Upper lobe of left lung (tissue), 6 donors: ENCODE measurements around the gene CLN6. TPM values are rescaled to one million over a fixed set of nuclear protein-coding genes. Genes with fewer than 3 reads are reported as not detected.
A peak's percentile ranks its signal among the peaks of the same experiment; 100 is the strongest.

ENCODE experiments used
- ATAC-seq, 2 donors: fragments of 200-7000 bp; cut with Tn5 transposase; one replicate each; pipeline ENCODE4 v1.9.1; 2022; ENCODE audit warnings: mild to moderate bottlenecking in 2 of 2, moderate library complexity in 2 of 2; ENCODE audit not compliant: low FRiP score in 2 of 2
- DNase-seq, 2 donors: peaks; one replicate each; pipeline ENCODE4 v3.0.0-alpha.2; 2019 to 2020
- H3K27ac ChIP-seq, 4 donors: fragments of 200-600 bp; sonication (generic); one replicate each; pipeline ENCODE4 v1.5.1; 2016 to 2019
- H3K27me3 ChIP-seq, 4 donors: fragments of 200-600 bp; sonication (generic); one replicate each; pipeline ENCODE4 v1.5.1; 2017 to 2019
- H3K36me3 ChIP-seq, 4 donors: fragments of 200-600 bp; sonication (generic); one replicate each; pipeline ENCODE4 v1.5.1; 2016 to 2019
- H3K4me1 ChIP-seq, 4 donors: fragments of 200-600 bp; sonication (generic); one replicate each; pipeline ENCODE4 v1.5.1; 2018 to 2019
- H3K4me3 ChIP-seq, 4 donors: fragments of 200-600 bp; sonication (generic); one replicate each; pipeline ENCODE4 v1.5.1; 2017 to 2019; ENCODE audit warnings: mild to moderate bottlenecking in 2 of 4, moderate library complexity in 1 of 4
- H3K9me3 ChIP-seq, 4 donors: fragments of 200-600 bp; sonication (generic); one replicate each; pipeline ENCODE4 v1.5.1; 2018 to 2019
- EP300 ChIP-seq, 4 donors: sonication (generic); formaldehyde crosslinking; IDR thresholded peaks; one replicate each; pipeline ENCODE4 v1.5.1; 2017; ENCODE audit warnings: antibody characterized with exemption in 4 of 4, control low read depth in 2 of 4
- POLR2A ChIP-seq, 4 donors: fragments of 450-650 bp; IDR thresholded peaks; one replicate each; pipeline ENCODE4 v1.5.1; 2016 to 2017; ENCODE audit warnings: antibody characterized with exemption in 4 of 4, mild to moderate bottlenecking in 2 of 4
- POLR2AphosphoS5 ChIP-seq, 2 donors: sonication (generic); formaldehyde crosslinking; IDR thresholded peaks; one replicate each; pipeline ENCODE4 v1.5.1; 2017; ENCODE audit warnings: antibody characterized with exemption in 2 of 2
- WGBS, 2 donors: methylation state at CpG; one replicate each; pipeline ENCODE4 v1.1.5; 2017 to 2018; 5-methylcytosine and 5-hydroxymethylcytosine counted together
- total RNA-seq, 6 donors: library from RNA; depleted of rRNA in 4 of 6; stranded (reverse); fragments of >200 nt in 4 of 6; gene quantifications; one replicate each; pipeline versions ENCODE4 v1.1.0 to v1.2.1, GENCODE V29; 2016 to 2021
- TF ChIP-seq, protein P1 (sequence below), 6 experiments: fragments of 450-650 bp in 4 of 6; fragments of 200-600 bp in 2 of 6; sonication (generic) in 2 of 6; IDR thresholded peaks; one replicate each; pipeline ENCODE4 v1.5.1; 2016 to 2019; ENCODE audit warnings: antibody characterized with exemption in 6 of 6
- donor health status: DM: no; HTN: no; CAD: no; lungs with moderate emphysema.
- donor health status: DM: no; HTN: yes; CAD: no; lungs with severe emphysema.

Gene CLN6
- 10 to 100 TPM; 19.4 to 48.3 (median 28.7) TPM for total RNA-seq

DNA sequence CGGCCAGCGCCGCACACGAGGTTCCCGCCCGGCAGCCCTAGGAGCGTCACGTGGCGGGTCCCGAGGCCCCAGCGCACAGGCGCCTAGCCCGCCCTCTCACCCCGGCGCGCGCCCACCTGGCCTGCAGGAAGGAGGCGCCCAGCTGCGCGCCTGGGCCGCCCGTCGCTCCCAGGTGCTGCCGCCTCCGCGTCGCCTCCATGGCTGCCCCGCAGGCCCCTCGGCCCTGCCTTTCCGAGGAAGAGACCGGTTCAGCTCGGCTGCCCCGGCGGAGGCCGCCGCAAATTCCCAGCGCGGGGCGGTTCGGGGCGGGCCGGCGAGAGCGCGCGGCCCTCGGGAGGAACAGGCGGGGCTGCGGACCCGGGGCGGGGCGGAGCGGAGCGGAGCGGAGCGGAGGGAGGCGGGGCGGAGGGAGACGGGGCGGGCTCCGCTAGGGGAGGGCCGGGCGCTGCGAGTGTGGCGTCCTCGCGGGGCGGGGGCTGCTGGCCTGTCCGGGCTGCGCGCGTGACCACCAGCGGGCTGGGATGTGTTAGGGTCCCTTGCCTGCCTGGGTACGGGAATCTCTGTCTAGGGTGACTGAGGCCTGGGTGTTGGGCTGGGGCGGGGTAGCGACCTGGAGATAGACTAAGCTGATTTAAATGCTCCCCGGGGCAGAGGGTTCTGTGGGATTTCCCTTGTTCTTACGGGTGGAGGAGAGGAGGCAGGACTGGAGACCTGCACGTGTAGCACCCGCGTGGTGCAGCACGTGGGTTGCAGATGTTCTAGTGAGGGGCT, at the start of gene CLN6:
CLN6 (minus strand) TSS at position 343 of the 771 bp plus-strand sequence; CDS start at position 199, 144 bp downstream.
- Histone ChIP-seq H3K9me3 (no peaks in the 10 kb centered on the region), H3K4me1 (peaks cover 14 to 29% (median 18%) of the 10 kb centered on the region in 4 donors), H3K36me3 (no peaks in the 10 kb centered on the region), H3K27me3 (no peaks in the 10 kb centered on the region), H3K4me3 (peak within 1 kb of the TSS; percentile 62 to 99 (median 74)), H3K27ac (peak within 1 kb of the TSS; percentile 62 to 86 (median 78))
- peak in 1 of 2 donors; percentile 29 for TF ChIP-seq POLR2AphosphoS5 (IDR thresholded peaks at IDR 0.05)
- TF ChIP-seq, protein P1, sequence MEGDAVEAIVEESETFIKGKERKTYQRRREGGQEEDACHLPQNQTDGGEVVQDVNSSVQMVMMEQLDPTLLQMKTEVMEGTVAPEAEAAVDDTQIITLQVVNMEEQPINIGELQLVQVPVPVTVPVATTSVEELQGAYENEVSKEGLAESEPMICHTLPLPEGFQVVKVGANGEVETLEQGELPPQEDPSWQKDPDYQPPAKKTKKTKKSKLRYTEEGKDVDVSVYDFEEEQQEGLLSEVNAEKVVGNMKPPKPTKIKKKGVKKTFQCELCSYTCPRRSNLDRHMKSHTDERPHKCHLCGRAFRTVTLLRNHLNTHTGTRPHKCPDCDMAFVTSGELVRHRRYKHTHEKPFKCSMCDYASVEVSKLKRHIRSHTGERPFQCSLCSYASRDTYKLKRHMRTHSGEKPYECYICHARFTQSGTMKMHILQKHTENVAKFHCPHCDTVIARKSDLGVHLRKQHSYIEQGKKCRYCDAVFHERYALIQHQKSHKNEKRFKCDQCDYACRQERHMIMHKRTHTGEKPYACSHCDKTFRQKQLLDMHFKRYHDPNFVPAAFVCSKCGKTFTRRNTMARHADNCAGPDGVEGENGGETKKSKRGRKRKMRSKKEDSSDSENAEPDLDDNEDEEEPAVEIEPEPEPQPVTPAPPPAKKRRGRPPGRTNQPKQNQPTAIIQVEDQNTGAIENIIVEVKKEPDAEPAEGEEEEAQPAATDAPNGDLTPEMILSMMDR (IDR thresholded peaks at IDR 0.05) = peak in 2 of 6 experiments; percentile 8 to 16
- TF ChIP-seq POLR2A (IDR thresholded peaks at IDR 0.05) = peak in 2 of 4 donors; percentile 43 to 70
- TF ChIP-seq EP300 (IDR thresholded peaks at IDR 0.05) = no peak
- DNase-seq = peak; percentile 88 to 97
- 0% methylated on average over 4 to 44 of the region's 82 CpGs for WGBS, 2 donors
- peak; percentile 93 to 98 for ATAC-seq

- no peak for ATAC-seq
- 2 to 3% methylated on average over 22 to 23 of the region's 23 CpGs for WGBS, 2 donors
- no peak for TF ChIP-seq EP300 (IDR thresholded peaks at IDR 0.05)
- TF ChIP-seq POLR2A (IDR thresholded peaks at IDR 0.05) = no peak
- TF ChIP-seq, protein P1 (IDR thresholded peaks at IDR 0.05) = no peak
- TF ChIP-seq POLR2AphosphoS5 (IDR thresholded peaks at IDR 0.05) = no peak
- DNase-seq = no peak
- Histone ChIP-seq H3K9me3 (no peaks in the 10 kb centered on the region), H3K27ac (peak overlapping the region; percentile 94 to 99 (median 96)), H3K4me1 (peaks cover 45 to 68% (median 59%) of the 10 kb centered on the region in 4 donors), H3K36me3 (no peaks in the 10 kb centered on the region), H3K4me3 (peak overlapping the region; percentile 69 to 95 (median 87)), H3K27me3 (no peaks in the 10 kb centered on the region)
These were observed 49.3 kb upstream of the CLN6 start for GRCh38 chr15:68278595-68279405.

GRCh38 chr15:68278345-68278594, 48.7 kb upstream of the CLN6 start:
- no peak for TF ChIP-seq POLR2AphosphoS5 (IDR thresholded peaks at IDR 0.05)
- TF ChIP-seq, protein P1 (IDR thresholded peaks at IDR 0.05) = peak in 2 of 6 experiments; percentile 15 to 45
- Histone ChIP-seq H3K36me3 (no peaks in the 10 kb centered on the region), H3K27me3 (no peaks in the 10 kb centered on the region), H3K9me3 (no peaks in the 10 kb centered on the region), H3K27ac (peak overlapping the region; percentile 94 to 99 (median 96)), H3K4me1 (peaks cover 42 to 63% (median 58%) of the 10 kb centered on the region in 4 donors), H3K4me3 (peak overlapping the region; percentile 69 to 95 (median 87))
- ATAC-seq (no peak), DNase-seq (peak in 1 of 2 donors; percentile 54)
- WGBS, 2 donors = 0% methylated on average over 11 of the region's 22 CpGs; no CpG with 5 or more reads in 1 of the 2 donors

- DNase-seq = peak; percentile 91 to 97
- ATAC-seq = peak; percentile 96 to 97
- peak; percentile 55 to 75 for TF ChIP-seq POLR2AphosphoS5 (IDR thresholded peaks at IDR 0.05)
- TF ChIP-seq, protein P1 (IDR thresholded peaks at IDR 0.05) = peak in 4 of 6 experiments; percentile 37 to 82 (median 52)
- peak in 1 of 4 donors; percentile 35 for TF ChIP-seq EP300 (IDR thresholded peaks at IDR 0.05)
- peak; percentile 72 to 84 (median 76) for TF ChIP-seq POLR2A (IDR thresholded peaks at IDR 0.05)
- H3K27me3 ChIP-seq = no peaks in the 10 kb centered on the region
- H3K9me3 ChIP-seq = no peaks in the 10 kb centered on the region
- H3K4me1 ChIP-seq = peaks cover 39 to 60% (median 54%) of the 10 kb centered on the region in 4 donors
- H3K4me3 ChIP-seq = peak within 1 kb of the TSS; percentile 69 to 95 (median 87)
- 1% methylated on average over 25 of the region's 85 CpGs; no CpG with 5 or more reads in 1 of the 2 donors for WGBS, 2 donors
- peak within 1 kb of the TSS; percentile 94 to 99 (median 96) for H3K27ac ChIP-seq
- H3K36me3 ChIP-seq = no peaks in the 10 kb centered on the region
These were observed 48.2 kb upstream of the CLN6 start, which contains the start of gene FEM1B for GRCh38 chr15:68277603-68278344. FEM1B (plus strand) TSS chr15:68277745; CDS start chr15:68278418, 673 bp downstream.
